SKM-1 treated with dmso at 0.1 percent for 144 hours (cell line): Measurements from ENCODE around the gene DOCK4.

Source experiments
- DNase-seq: peaks from one replicate; lab custom pipeline; 2025; ENCODE audit not compliant: unreplicated experiment; lab: John Stamatoyannopoulos, UW

The DOCK4 gene

GRCh38 chr7:112013274-112013673, 192.9 kb downstream of the DOCK4 start:
- no peak for DNase-seq

GRCh38 chr7:112012242-112012641, 194.0 kb downstream of the DOCK4 start:
- no peak for DNase-seq

- DNase-seq = no peak
These were observed 195.2 kb downstream of the DOCK4 start for GRCh38 chr7:112010994-112011393.

GRCh38 chr7:112010109-112010508, 196.1 kb downstream of the DOCK4 start:
- DNase-seq = peak; percentile 3

- peak; percentile 51 for DNase-seq
These were observed 197.1 kb downstream of the DOCK4 start for GRCh38 chr7:112009081-112009480.

- DNase-seq = no peak
These were observed 199.0 kb downstream of the DOCK4 start for GRCh38 chr7:112007185-112007584.

- DNase-seq = no peak
These were observed 200.1 kb downstream of the DOCK4 start for GRCh38 chr7:112006071-112006470.

GRCh38 chr7:112005205-112005775, 200.9 kb downstream of the DOCK4 start:
- no peak for DNase-seq

- no peak for DNase-seq
These were observed 204.9 kb downstream of the DOCK4 start for GRCh38 chr7:112001091-112001826.

- no peak for DNase-seq
These were observed 207.9 kb downstream of the DOCK4 start for GRCh38 chr7:111998326-111998725.

GRCh38 chr7:111997546-111997945, 208.7 kb downstream of the DOCK4 start:
- DNase-seq = no peak

- DNase-seq = no peak
These were observed 213.6 kb downstream of the DOCK4 start for GRCh38 chr7:111992601-111993000.

- DNase-seq = no peak
These were observed 215.6 kb downstream of the DOCK4 start for GRCh38 chr7:111990643-111991042.

- no peak for DNase-seq
These were observed 218.3 kb downstream of the DOCK4 start for GRCh38 chr7:111987886-111988285.

- peak; percentile 76 for DNase-seq
These were observed 218.9 kb downstream of the DOCK4 start for GRCh38 chr7:111987115-111987826.

- DNase-seq = no peak
These were observed 219.6 kb downstream of the DOCK4 start for GRCh38 chr7:111986601-111987000.

- DNase-seq = no peak
These were observed 220.4 kb downstream of the DOCK4 start for GRCh38 chr7:111985798-111986197.

GRCh38 chr7:111982804-111983203, 223.4 kb downstream of the DOCK4 start:
- no peak for DNase-seq

GRCh38 chr7:111982133-111982532, 224.1 kb downstream of the DOCK4 start:
- no peak for DNase-seq

- DNase-seq = no peak
These were observed 225.5 kb downstream of the DOCK4 start for GRCh38 chr7:111980725-111981124.

- no peak for DNase-seq
These were observed 230.9 kb downstream of the DOCK4 start for GRCh38 chr7:111975346-111975745.

GRCh38 chr7:111960984-111961383, 245.2 kb downstream of the DOCK4 start:
- no peak for DNase-seq
